HFFc6 (cell line): ENCODE data around the gene MAST4. TPM values are rescaled to one million over a fixed set of nuclear protein-coding genes. Genes with fewer than 3 reads are reported as not detected.

ENCODE experiments used
- DNase-seq: peaks from one replicate; pipeline ENCODE4 v3.0.0-alpha.2; 2018
- H3K27ac Mint-ChIP-seq: 2 replicates; pipeline ENCODE4 v1.8.0; 2020; ENCODE audit warnings: mild to moderate bottlenecking, mixed read lengths
- H3K27me3 Mint-ChIP-seq: 2 replicates; pipeline ENCODE4 v1.8.0; 2021; ENCODE audit warnings: mild to moderate bottlenecking, moderate library complexity, mixed read lengths; ENCODE audit not compliant: insufficient read depth
- H3K36me3 Mint-ChIP-seq: 2 replicates; pipeline ENCODE4 v1.8.0; 2021; ENCODE audit warnings: low read depth, mixed read lengths
- H3K4me1 Mint-ChIP-seq: 2 replicates; pipeline ENCODE4 v1.8.0; 2020; ENCODE audit warnings: low read depth, mixed read lengths
- H3K4me3 Mint-ChIP-seq: 2 replicates; pipeline ENCODE4 v1.8.0; 2020; ENCODE audit warnings: mild to moderate bottlenecking, moderate library complexity, mixed read lengths
- H3K9me3 Mint-ChIP-seq: 2 replicates; pipeline ENCODE4 v1.8.0; 2020; ENCODE audit warnings: mild to moderate bottlenecking, mixed read lengths
- total RNA-seq, 6 experiments: library from RNA; stranded (reverse); fragmentation: NEBNext Ultra II Directional; extraction: Animal tissue kit (Norgen Biotek cat#: 25700); gene quantifications; 2 replicates in 1 of 6; 3 replicates in 5 of 6; pipeline ENCODE4 v1.2.3, GENCODE V29; 2021
- TF ChIP-seq, protein P1 (sequence below): fragments of 200-600 bp; sonication (generic); IDR thresholded peaks from 2 replicates; pipeline ENCODE4 v1.5.0; 2021; ENCODE audit warnings: antibody characterized with exemption, mild to moderate bottlenecking

MAST4 gene
- total RNA-seq, 6 experiments from 2014 or later = 3.0 to 5.6 (median 3.9) TPM

- no peaks in the 10 kb centered on the region for H3K9me3 Mint-ChIP-seq
- DNase-seq = peak; percentile 52
- no peaks in the 10 kb centered on the region for H3K36me3 Mint-ChIP-seq
- H3K27me3 Mint-ChIP-seq = peaks cover 2% of the 10 kb centered on the region; the same call in 1 of the 2 replicates
- TF ChIP-seq, protein P1, sequence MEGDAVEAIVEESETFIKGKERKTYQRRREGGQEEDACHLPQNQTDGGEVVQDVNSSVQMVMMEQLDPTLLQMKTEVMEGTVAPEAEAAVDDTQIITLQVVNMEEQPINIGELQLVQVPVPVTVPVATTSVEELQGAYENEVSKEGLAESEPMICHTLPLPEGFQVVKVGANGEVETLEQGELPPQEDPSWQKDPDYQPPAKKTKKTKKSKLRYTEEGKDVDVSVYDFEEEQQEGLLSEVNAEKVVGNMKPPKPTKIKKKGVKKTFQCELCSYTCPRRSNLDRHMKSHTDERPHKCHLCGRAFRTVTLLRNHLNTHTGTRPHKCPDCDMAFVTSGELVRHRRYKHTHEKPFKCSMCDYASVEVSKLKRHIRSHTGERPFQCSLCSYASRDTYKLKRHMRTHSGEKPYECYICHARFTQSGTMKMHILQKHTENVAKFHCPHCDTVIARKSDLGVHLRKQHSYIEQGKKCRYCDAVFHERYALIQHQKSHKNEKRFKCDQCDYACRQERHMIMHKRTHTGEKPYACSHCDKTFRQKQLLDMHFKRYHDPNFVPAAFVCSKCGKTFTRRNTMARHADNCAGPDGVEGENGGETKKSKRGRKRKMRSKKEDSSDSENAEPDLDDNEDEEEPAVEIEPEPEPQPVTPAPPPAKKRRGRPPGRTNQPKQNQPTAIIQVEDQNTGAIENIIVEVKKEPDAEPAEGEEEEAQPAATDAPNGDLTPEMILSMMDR = no peak
- H3K27ac Mint-ChIP-seq = peak overlapping the region; percentile 83
- peak overlapping the region; percentile 85 for H3K4me3 Mint-ChIP-seq
- H3K4me1 Mint-ChIP-seq = peaks cover 45% of the 10 kb centered on the region
Observed at GRCh38 chr5:66958201-66958979, 362.2 kb downstream of the MAST4 start.

GRCh38 chr5:66958980-66959641 lies 362.9 kb downstream of the MAST4 start:
- H3K27ac Mint-ChIP-seq = peak overlapping the region; percentile 83
- H3K36me3 Mint-ChIP-seq = no peaks in the 10 kb centered on the region
- DNase-seq = peak; percentile 82
- no peaks in the 10 kb centered on the region for H3K9me3 Mint-ChIP-seq
- TF ChIP-seq, protein P1 = no peak
- H3K4me1 Mint-ChIP-seq = peaks cover 52% of the 10 kb centered on the region
- peaks cover 2% of the 10 kb centered on the region; the same call in 1 of the 2 replicates for H3K27me3 Mint-ChIP-seq
- peak overlapping the region; percentile 85 for H3K4me3 Mint-ChIP-seq

GRCh38 chr5:66959653-66960052 lies 363.5 kb downstream of the MAST4 start:
- Mint-ChIP-seq H3K27me3 (peaks cover 2% of the 10 kb centered on the region; the same call in 1 of the 2 replicates), H3K27ac (peak overlapping the region; percentile 83), H3K4me3 (peak overlapping the region; percentile 85), H3K4me1 (peaks cover 52% of the 10 kb centered on the region), H3K9me3 (no peaks in the 10 kb centered on the region), H3K36me3 (no peaks in the 10 kb centered on the region)
- TF ChIP-seq, protein P1 = no peak
- DNase-seq = peak; percentile 17

GRCh38 chr5:66960369-66961137 lies 364.4 kb downstream of the MAST4 start:
- peak overlapping the region; percentile 85 for H3K4me3 Mint-ChIP-seq
- no peaks in the 10 kb centered on the region for H3K9me3 Mint-ChIP-seq
- peak; percentile 2 for DNase-seq

GRCh38 chr5:66963559-66963971 lies 367.4 kb downstream of the MAST4 start:
- Mint-ChIP-seq H3K27ac (no peak overlapping the region; the same call in 1 of the 2 replicates), H3K9me3 (no peaks in the 10 kb centered on the region), H3K4me1 (peaks cover 66% of the 10 kb centered on the region), H3K27me3 (no peaks in the 10 kb centered on the region; the same call in 1 of the 2 replicates), H3K4me3 (no peak overlapping the region), H3K36me3 (no peaks in the 10 kb centered on the region)
- DNase-seq = peak; percentile 1
- TF ChIP-seq, protein P1 = no peak

More at GRCh38 chr5:66960369-66961137, 364.4 kb downstream of the MAST4 start:
- TF ChIP-seq, protein P1 = no peak
- H3K4me1 Mint-ChIP-seq = peaks cover 52% of the 10 kb centered on the region
- H3K27me3 Mint-ChIP-seq = no peaks in the 10 kb centered on the region
- H3K36me3 Mint-ChIP-seq = no peaks in the 10 kb centered on the region
- H3K27ac Mint-ChIP-seq = peak overlapping the region; percentile 83
